Muscle of leg (tissue), 11 donors: ENCODE results near the gene PPP2R2C. TPM values are rescaled to one million over a fixed set of nuclear protein-coding genes. Genes with fewer than 3 reads are reported as not detected.

Source experiments
- DNase-seq: peaks from one replicate; pipeline ENCODE4 v3.0.0; 2013
- H3K27ac ChIP-seq: one replicate; pipeline ENCODE4 v1.5.1; 2013; ENCODE audit warnings: mild to moderate bottlenecking, low read length, control low read depth
- H3K27me3 ChIP-seq: one replicate; pipeline ENCODE4 v1.6.1; 2013; ENCODE audit warnings: low read length; ENCODE audit not compliant: control insufficient read depth, insufficient read depth
- H3K36me3 ChIP-seq: one replicate; pipeline ENCODE4 v1.6.1; 2013; ENCODE audit warnings: low read length; ENCODE audit not compliant: control insufficient read depth, insufficient read depth
- H3K4me1 ChIP-seq: one replicate; pipeline ENCODE4 v1.6.1; 2013; ENCODE audit warnings: low read length; ENCODE audit not compliant: control insufficient read depth, insufficient read depth
- H3K4me3 ChIP-seq: one replicate; pipeline ENCODE4 v1.5.1; 2013; ENCODE audit warnings: low read length, control low read depth
- H3K9me3 ChIP-seq: replicated peaks from 2 replicates; pipeline ENCODE4 v1.6.1; 2013; ENCODE audit warnings: low read depth, low read length; ENCODE audit not compliant: control insufficient read depth
- WGBS: methylation state at CpG from one replicate; pipeline ENCODE4 v1.1.5; 2013; ENCODE audit warnings: missing lambda C conversion rate; ENCODE audit not compliant: insufficient coverage; 5-methylcytosine and 5-hydroxymethylcytosine counted together
- polyA plus RNA-seq, 8 donors: library from polyadenylated mRNA; unstranded; fragments of 120-200 nt; gene quantifications; one replicate each; pipeline versions ENCODE4 v1.2.1 to v1.2.3, GENCODE V29; 2013; ENCODE audit warnings: inconsistent platforms in 1 of 8, low replicate concordance in 1 of 8; ENCODE audit not compliant: insufficient read length in 8 of 8, insufficient read depth in 1 of 8
- total RNA-seq: library from RNA; stranded (reverse); fragments of 120-200 nt; gene quantifications from one replicate; pipeline ENCODE4 v1.2.4, GENCODE V29; 2013

The PPP2R2C gene
- total and polyA plus RNA-seq, 9 donors = 0.09 to 3.4 (median 0.17) TPM

- H3K36me3 ChIP-seq = no peaks in the 10 kb centered on the region
- WGBS = 83% methylated on average over 2 of the region's 2 CpGs
- H3K4me1 ChIP-seq = no peaks in the 10 kb centered on the region
- H3K27ac ChIP-seq = no peak overlapping the region
- DNase-seq = no peak
- no peak overlapping the region for H3K4me3 ChIP-seq
- peaks cover 14% of the 10 kb centered on the region for H3K27me3 ChIP-seq
- H3K9me3 ChIP-seq = no peaks in the 10 kb centered on the region
These were observed 13.9 kb downstream of the PPP2R2C start for GRCh38 chr4:6458528-6458927.

- peaks cover 14% of the 10 kb centered on the region for H3K27me3 ChIP-seq
- H3K36me3 ChIP-seq = no peaks in the 10 kb centered on the region
- no peak for DNase-seq
- no peaks in the 10 kb centered on the region for H3K9me3 ChIP-seq
- H3K27ac ChIP-seq = no peak overlapping the region
- no peaks in the 10 kb centered on the region for H3K4me1 ChIP-seq
- no peak overlapping the region for H3K4me3 ChIP-seq
- 65% methylated on average over 9 of the region's 11 CpGs for WGBS
These were observed 16.0 kb downstream of the PPP2R2C start for GRCh38 chr4:6456450-6456849.

- no peak overlapping the region for H3K27ac ChIP-seq
- no peaks in the 10 kb centered on the region for H3K9me3 ChIP-seq
- DNase-seq = no peak
- no peaks in the 10 kb centered on the region for H3K36me3 ChIP-seq
- H3K4me3 ChIP-seq = no peak overlapping the region
- 69% methylated on average over 10 of the region's 13 CpGs for WGBS
- H3K27me3 ChIP-seq = peaks cover 14% of the 10 kb centered on the region
- no peaks in the 10 kb centered on the region for H3K4me1 ChIP-seq
These were observed 18.1 kb downstream of the PPP2R2C start for GRCh38 chr4:6454112-6454910.

GRCh38 chr4:6453688-6453990 is 18.8 kb downstream of the PPP2R2C start:
- 64% methylated on average over 5 of the region's 8 CpGs for WGBS
- H3K4me1 ChIP-seq = no peaks in the 10 kb centered on the region
- H3K27ac ChIP-seq = no peak overlapping the region
- DNase-seq = no peak
- peaks cover 12% of the 10 kb centered on the region for H3K27me3 ChIP-seq
- H3K9me3 ChIP-seq = no peaks in the 10 kb centered on the region
- H3K36me3 ChIP-seq = no peaks in the 10 kb centered on the region
- no peak overlapping the region for H3K4me3 ChIP-seq

GRCh38 chr4:6452897-6453687 is 19.3 kb downstream of the PPP2R2C start:
- no peak overlapping the region for H3K4me3 ChIP-seq
- H3K27ac ChIP-seq = no peak overlapping the region
- no peaks in the 10 kb centered on the region for H3K36me3 ChIP-seq
- H3K27me3 ChIP-seq = peaks cover 17% of the 10 kb centered on the region
- WGBS = 50% methylated on average over 10 of the region's 20 CpGs
- H3K4me1 ChIP-seq = no peaks in the 10 kb centered on the region
- no peak for DNase-seq
- no peaks in the 10 kb centered on the region for H3K9me3 ChIP-seq

- Histone ChIP-seq H3K4me3 (no peak overlapping the region), H3K27ac (no peak overlapping the region), H3K27me3 (peaks cover 20% of the 10 kb centered on the region), H3K36me3 (no peaks in the 10 kb centered on the region), H3K4me1 (no peaks in the 10 kb centered on the region), H3K9me3 (no peaks in the 10 kb centered on the region)
- no peak for DNase-seq
- 65% methylated on average over 9 of the region's 11 CpGs for WGBS
These were observed 20.1 kb downstream of the PPP2R2C start for GRCh38 chr4:6452116-6452896.

- no peak for DNase-seq
- Histone ChIP-seq H3K36me3 (no peaks in the 10 kb centered on the region), H3K27ac (no peak overlapping the region), H3K27me3 (peaks cover 20% of the 10 kb centered on the region), H3K4me3 (no peak overlapping the region), H3K9me3 (no peaks in the 10 kb centered on the region), H3K4me1 (peaks cover 6% of the 10 kb centered on the region)
- WGBS = 53% methylated on average over 4 of the region's 6 CpGs
These were observed 21.1 kb downstream of the PPP2R2C start for GRCh38 chr4:6451309-6451708.

- peaks cover 19% of the 10 kb centered on the region for H3K27me3 ChIP-seq
- H3K27ac ChIP-seq = no peak overlapping the region
- peaks cover 6% of the 10 kb centered on the region for H3K4me1 ChIP-seq
- 74% methylated on average over 4 of the region's 7 CpGs for WGBS
- no peak overlapping the region for H3K4me3 ChIP-seq
- DNase-seq = no peak
- no peaks in the 10 kb centered on the region for H3K36me3 ChIP-seq
- H3K9me3 ChIP-seq = no peaks in the 10 kb centered on the region
These were observed 21.7 kb downstream of the PPP2R2C start for GRCh38 chr4:6450709-6451108.

- Histone ChIP-seq H3K9me3 (no peaks in the 10 kb centered on the region), H3K27ac (no peak overlapping the region), H3K4me1 (peaks cover 6% of the 10 kb centered on the region), H3K4me3 (no peak overlapping the region), H3K36me3 (no peaks in the 10 kb centered on the region), H3K27me3 (peaks cover 15% of the 10 kb centered on the region)
- no peak for DNase-seq
- 67% methylated on average over 9 of the region's 15 CpGs for WGBS
These were observed 22.6 kb downstream of the PPP2R2C start for GRCh38 chr4:6449746-6450369.

GRCh38 chr4:6449335-6449734 is 23.1 kb downstream of the PPP2R2C start:
- peaks cover 6% of the 10 kb centered on the region for H3K4me1 ChIP-seq
- DNase-seq = no peak
- no peak overlapping the region for H3K4me3 ChIP-seq
- H3K9me3 ChIP-seq = no peaks in the 10 kb centered on the region
- peaks cover 15% of the 10 kb centered on the region for H3K27me3 ChIP-seq
- 56% methylated on average over 5 of the region's 14 CpGs for WGBS
- H3K36me3 ChIP-seq = no peaks in the 10 kb centered on the region
- H3K27ac ChIP-seq = no peak overlapping the region
